Thymus (tissue), 11 donors: ENCODE data around the gene CACNA1B. TPM values are rescaled to one million over a fixed set of nuclear protein-coding genes. Genes with fewer than 3 reads are reported as not detected.

Experiments used
- DNase-seq, 9 donors: peaks; one replicate each; pipeline ENCODE4 v3.0.0-alpha.2; 2013; ENCODE audit warnings: low spot score in 9 of 9, low read depth in 6 of 9, missing footprints in 1 of 9
- H3K27ac ChIP-seq, 2 donors: one replicate each; pipeline ENCODE4 v1.5.1; 2013; ENCODE audit warnings: control low read depth in 1 of 2, low read depth in 1 of 2, low read length in 1 of 2, mild to moderate bottlenecking in 1 of 2, moderate library complexity in 1 of 2
- H3K27me3 ChIP-seq, 2 donors: one replicate each; pipeline ENCODE4 v1.5.1; 2013; ENCODE audit warnings: low read length in 1 of 2; ENCODE audit not compliant: control insufficient read depth in 2 of 2, insufficient read depth in 1 of 2
- H3K36me3 ChIP-seq, 2 donors: one replicate each; pipeline ENCODE4 v1.5.1; 2013; ENCODE audit warnings: low read length in 1 of 2, mild to moderate bottlenecking in 1 of 2, moderate library complexity in 1 of 2; ENCODE audit not compliant: control insufficient read depth in 2 of 2, insufficient read depth in 2 of 2
- H3K4me1 ChIP-seq, 2 donors: one replicate each; pipeline ENCODE4 v1.5.1; 2013; ENCODE audit warnings: low read length in 2 of 2; ENCODE audit not compliant: control insufficient read depth in 2 of 2, insufficient read depth in 2 of 2
- H3K4me3 ChIP-seq, 2 donors: one replicate each; pipeline ENCODE4 v1.5.1; 2013; ENCODE audit warnings: low read length in 2 of 2, control low read depth in 1 of 2, mild to moderate bottlenecking in 1 of 2
- H3K9me3 ChIP-seq, 2 donors: one replicate each; pipeline ENCODE4 v1.5.1; 2013; ENCODE audit warnings: low read length in 1 of 2, mild to moderate bottlenecking in 1 of 2; ENCODE audit not compliant: control insufficient read depth in 2 of 2, insufficient read depth in 1 of 2
- WGBS: extraction: QIAGEN DNeasy Blood & Tissue Kit; methylation state at CpG from one replicate; pipeline ENCODE4 v1.1.7; 2013; 5-methylcytosine and 5-hydroxymethylcytosine counted together
- polyA plus RNA-seq: library from polyadenylated mRNA; stranded (reverse); fragments of 200-250 nt; gene quantifications from one replicate; pipeline ENCODE4 v1.2.3, GENCODE V29; 2013
- total RNA-seq: library from RNA; stranded (reverse); fragments of 120-200 nt; gene quantifications from one replicate; pipeline ENCODE4 v1.2.4, GENCODE V29; 2013
- donor health status: healthy.

CACNA1B gene
- total and polyA plus RNA-seq, 2 donors = 0.11 to 1.1 TPM

DNA sequence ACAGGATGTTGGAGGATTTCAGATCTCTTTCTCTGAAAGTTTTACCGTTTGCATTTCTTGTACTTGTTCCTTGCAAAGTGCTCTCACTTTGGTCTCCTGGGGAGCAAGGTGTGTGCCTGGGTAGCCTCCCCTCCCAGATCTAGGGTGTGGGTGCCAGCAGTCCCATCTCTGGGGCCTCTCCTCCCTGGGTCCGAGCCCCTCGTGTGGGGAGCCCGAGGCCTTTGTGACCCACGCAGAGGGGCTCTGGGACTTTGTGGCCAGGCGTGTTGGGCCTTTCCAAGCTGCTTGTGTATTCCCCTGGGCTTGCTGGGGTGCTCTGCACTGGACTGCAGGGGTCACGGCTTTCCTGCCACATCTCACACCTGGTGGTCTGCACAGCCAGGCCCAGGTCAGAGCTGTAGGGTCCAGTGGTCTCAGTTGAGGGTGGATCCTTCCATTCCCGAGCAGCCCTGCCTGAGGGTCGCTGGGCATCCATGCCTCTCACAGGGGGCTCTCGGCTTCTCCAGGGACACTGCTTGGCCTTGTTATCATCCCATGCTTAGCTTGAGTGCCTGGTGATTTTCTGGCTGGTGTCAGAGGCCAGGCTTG is 96.3 kb downstream of the CACNA1B start:
- Histone ChIP-seq H3K9me3 (no peaks in the 10 kb centered on the region), H3K27me3 (no peaks in the 10 kb centered on the region), H3K4me3 (no peak overlapping the region), H3K36me3 (no peaks in the 10 kb centered on the region), H3K4me1 (no peaks in the 10 kb centered on the region), H3K27ac (no peak overlapping the region)
- WGBS = 92% methylated on average over 10 of the region's 10 CpGs
- no peak for DNase-seq

DNA sequence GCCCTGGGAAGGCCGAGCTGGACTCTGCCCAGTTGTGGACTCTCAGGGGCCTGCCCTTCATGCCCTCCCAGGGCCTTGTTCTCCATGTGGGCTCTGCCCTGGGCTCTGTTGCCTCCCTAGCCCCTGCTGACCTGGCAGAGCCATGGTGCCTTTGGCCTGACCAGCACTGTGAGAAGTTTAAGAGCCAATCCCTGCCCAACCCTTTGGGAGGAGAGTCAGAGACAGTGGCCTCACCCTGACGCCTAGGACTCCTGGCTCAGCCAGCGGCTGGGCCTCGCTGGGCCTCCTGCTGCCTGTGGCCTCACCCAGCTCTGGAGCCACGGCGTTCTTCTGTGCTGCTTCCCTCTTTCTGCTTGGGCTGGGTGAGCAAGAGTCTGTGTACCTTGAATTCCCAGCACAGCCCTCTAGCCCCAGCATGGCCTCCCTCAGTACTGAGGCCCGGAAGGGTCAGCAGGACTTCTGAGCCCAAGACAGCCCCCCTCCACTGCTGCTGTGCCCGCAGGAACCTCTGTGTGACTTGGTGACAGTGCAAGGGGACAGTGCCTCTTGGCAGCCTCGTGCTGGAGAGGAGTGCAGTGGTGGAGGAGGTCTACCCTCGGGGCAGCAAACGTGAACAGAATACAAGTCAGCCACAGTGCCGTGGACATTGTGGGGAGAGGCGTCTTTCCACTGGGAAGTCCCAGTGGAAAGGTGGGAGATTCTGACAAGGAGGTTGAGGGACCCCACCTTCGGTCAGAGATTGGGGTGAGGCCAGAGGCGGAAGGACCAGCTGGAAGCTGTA is 97.4 kb downstream of the CACNA1B start:
- Histone ChIP-seq H3K9me3 (no peaks in the 10 kb centered on the region), H3K27me3 (no peaks in the 10 kb centered on the region), H3K27ac (no peak overlapping the region), H3K4me1 (no peaks in the 10 kb centered on the region), H3K4me3 (no peak overlapping the region), H3K36me3 (no peaks in the 10 kb centered on the region)
- DNase-seq = no peak
- 92% methylated on average over 15 of the region's 15 CpGs for WGBS

DNA sequence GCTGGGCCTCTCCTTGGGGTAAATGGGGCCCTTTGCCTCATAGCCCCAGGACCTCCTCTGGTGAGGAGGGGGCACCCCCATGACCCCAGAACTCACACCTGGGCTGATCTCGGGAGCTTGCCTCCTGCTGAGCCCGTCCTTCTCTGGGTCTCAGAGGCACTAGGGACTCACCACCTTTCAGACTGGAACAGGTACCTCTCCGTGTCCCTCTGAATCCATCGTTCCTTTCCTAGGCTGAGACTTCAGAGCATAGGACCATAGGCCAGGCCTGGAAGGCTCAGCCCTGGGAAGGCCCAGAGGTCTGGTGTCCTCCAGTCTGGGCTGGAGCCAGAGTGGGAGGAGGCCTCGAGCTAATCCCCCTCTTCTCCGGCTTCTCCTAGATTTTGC is 97.9 kb downstream of the CACNA1B start:
- 95% methylated on average over 6 of the region's 6 CpGs for WGBS
- Histone ChIP-seq H3K27me3 (no peaks in the 10 kb centered on the region), H3K9me3 (no peaks in the 10 kb centered on the region), H3K4me1 (no peaks in the 10 kb centered on the region), H3K4me3 (no peak overlapping the region), H3K36me3 (no peaks in the 10 kb centered on the region), H3K27ac (no peak overlapping the region)
- no peak for DNase-seq

DNA sequence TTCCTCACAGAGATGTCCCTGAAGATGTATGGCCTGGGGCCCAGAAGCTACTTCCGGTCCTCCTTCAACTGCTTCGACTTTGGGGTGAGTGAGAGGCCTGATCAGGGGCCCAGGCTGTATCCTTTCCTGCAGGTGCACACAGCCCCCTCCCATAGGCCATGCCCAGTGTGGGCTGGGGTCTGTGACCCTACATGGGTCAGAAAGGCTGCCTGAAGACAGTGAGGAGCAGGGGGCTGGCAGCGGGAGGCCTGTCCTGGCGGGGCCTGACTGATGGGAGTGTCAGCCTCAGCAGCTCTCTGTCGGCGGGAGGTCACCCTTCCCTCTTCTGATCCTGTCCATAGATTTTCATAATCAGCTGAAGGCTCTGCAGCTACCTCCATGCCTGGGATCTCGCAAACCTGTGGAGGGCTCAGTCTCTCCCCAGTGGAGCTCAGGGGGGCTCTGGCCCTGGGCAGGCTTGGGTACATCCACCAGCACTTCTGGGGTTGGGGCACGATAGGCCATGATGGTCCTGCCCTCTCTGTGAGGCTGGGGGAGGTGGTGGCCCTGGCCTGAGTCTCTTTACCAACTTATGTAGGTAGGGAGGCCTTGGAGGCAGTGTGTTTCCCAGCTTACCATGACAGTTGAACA is 98.5 kb downstream of the CACNA1B start:
- Histone ChIP-seq H3K4me3 (no peak overlapping the region), H3K36me3 (no peaks in the 10 kb centered on the region), H3K27ac (no peak overlapping the region), H3K27me3 (no peaks in the 10 kb centered on the region), H3K9me3 (no peaks in the 10 kb centered on the region), H3K4me1 (no peaks in the 10 kb centered on the region)
- DNase-seq = no peak
- WGBS = 93% methylated on average over 8 of the region's 8 CpGs

DNA sequence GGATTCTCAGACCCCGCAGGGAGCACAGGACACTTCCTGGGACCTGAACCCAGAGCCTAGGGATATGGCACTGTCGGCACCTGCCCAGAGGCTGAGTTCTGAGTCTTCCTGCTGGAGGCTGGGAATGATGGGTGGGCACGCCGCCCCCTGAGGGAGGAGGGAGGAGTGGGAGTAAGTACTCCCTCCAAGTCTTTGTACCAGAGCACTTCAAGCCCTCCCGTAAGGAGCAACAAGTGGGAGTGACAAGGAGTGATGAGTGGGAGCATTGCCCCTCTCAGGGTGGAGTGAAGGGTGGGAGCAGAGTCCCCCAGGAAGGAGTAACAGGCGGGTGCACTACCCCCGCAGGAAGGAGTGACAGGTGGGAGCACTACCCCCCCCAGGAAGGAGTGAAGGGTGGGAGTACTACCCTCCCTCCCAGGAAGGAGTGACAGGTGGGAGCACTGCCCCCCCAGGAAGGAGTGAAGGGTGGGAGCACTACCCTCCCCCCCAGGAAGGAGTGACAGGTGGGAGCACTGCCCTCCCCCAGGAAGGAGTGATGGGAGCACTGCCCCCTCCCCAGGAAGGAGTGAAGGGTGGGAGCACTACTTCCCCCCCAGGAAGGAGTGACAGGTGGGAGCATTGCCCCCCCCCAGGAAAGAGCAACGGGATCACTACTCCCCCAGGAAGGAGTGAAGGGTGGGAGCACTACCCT is 100.1 kb downstream of the CACNA1B start:
- no peaks in the 10 kb centered on the region for H3K4me1 ChIP-seq
- H3K27ac ChIP-seq = no peak overlapping the region
- no peak for DNase-seq
- H3K4me3 ChIP-seq = no peak overlapping the region
- WGBS = 90% methylated on average over 8 of the region's 8 CpGs
- no peaks in the 10 kb centered on the region for H3K9me3 ChIP-seq
- H3K27me3 ChIP-seq = no peaks in the 10 kb centered on the region
- no peaks in the 10 kb centered on the region for H3K36me3 ChIP-seq

DNA sequence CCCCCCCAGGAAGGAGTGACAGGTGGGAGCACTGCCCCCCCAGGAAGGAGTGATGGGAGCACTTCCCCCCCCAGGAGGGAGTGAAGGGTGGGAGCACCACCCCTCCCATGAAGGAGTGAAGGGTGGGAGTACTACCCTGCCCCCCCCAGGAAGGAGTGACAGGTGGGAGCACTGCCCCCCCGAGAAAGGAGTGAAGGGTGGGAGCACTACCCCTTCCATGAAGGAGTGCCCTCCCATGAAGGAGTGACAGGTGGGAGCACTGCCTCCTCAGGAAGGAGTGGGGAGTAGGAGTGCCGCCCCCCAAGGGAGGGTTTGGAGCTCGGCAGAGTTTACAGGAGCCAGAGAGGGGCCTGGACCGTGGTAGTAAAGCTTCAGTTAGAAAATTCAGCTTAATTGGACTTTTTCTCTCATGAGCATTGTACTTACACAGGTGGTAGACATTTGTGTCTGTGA is 100.7 kb downstream of the CACNA1B start:
- Histone ChIP-seq H3K9me3 (no peaks in the 10 kb centered on the region), H3K4me1 (no peaks in the 10 kb centered on the region), H3K36me3 (no peaks in the 10 kb centered on the region), H3K27ac (no peak overlapping the region), H3K27me3 (no peaks in the 10 kb centered on the region), H3K4me3 (no peak overlapping the region)
- WGBS = 84% methylated on average over 4 of the region's 4 CpGs
- no peak for DNase-seq

DNA sequence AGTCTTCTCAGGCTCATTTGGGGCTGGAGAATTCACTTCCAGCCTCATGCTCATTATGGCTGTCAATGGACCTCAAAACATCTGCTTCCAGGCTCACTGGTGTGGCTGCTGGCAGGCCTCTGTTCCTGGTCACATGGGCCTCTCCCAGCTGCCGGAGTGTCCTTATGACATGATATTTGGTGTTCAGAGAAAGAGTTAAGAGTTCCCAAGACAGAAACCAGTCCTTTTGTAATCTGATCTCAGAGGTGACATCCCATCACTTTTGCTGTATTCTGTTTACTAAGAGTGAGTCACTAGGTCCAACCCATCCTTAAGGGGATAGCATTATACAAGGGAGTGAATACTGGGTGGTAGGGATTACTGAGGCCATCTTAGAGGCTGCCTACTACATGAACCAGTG is 104.6 kb downstream of the CACNA1B start:
- DNase-seq = no peak
- Histone ChIP-seq H3K27me3 (no peaks in the 10 kb centered on the region), H3K4me3 (no peak overlapping the region), H3K4me1 (no peaks in the 10 kb centered on the region), H3K27ac (no peak overlapping the region), H3K9me3 (no peaks in the 10 kb centered on the region), H3K36me3 (no peaks in the 10 kb centered on the region)
- WGBS = 94% methylated on average over 1 of the region's 1 CpG

DNA sequence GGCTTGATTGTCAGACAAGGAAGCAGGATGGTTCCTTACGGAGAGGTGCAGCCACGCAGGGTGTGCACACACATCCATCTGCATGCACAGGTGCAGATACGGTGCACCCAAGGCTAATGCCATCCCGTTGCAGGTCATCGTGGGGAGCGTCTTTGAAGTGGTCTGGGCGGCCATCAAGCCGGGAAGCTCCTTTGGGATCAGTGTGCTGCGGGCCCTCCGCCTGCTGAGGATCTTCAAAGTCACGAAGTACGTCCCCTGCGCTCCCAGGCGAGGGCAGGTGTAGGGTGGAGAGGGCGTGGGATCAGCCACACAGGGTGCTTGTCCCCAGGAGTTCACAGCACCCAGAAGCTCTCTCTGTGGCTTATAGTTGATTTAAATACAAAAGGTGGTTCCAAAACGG is 106.4 kb downstream of the CACNA1B start:
- peaks cover 0 to 2% of the 10 kb centered on the region in 2 donors for H3K27me3 ChIP-seq
- no peaks in the 10 kb centered on the region for H3K4me1 ChIP-seq
- H3K4me3 ChIP-seq = no peak overlapping the region
- 91% methylated on average over 16 of the region's 16 CpGs for WGBS
- no peaks in the 10 kb centered on the region for H3K36me3 ChIP-seq
- no peaks in the 10 kb centered on the region for H3K9me3 ChIP-seq
- DNase-seq = no peak
- H3K27ac ChIP-seq = no peak overlapping the region
